Measurements from ENCODE around the gene BMPR1B.

The BMPR1B gene

DNA sequence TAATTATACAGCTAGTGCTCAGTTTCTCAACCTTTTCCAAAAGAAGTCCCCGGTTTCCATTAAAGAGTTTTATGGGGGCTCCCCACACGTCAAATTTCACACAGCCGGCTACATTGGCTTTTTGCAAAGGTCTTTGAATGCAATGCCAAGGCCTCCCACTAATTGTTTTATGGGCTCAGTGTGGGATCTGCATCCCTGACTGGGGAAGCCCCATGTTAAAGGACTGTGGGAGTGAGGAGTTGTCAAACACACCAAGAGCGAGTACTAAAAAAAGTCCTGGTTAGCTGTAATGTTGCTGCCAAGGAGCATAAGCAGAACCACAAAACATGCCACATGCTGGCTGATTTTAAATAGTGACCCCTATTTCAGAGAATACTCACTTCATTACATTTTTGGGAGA lies 162.6 kb downstream of the BMPR1B start:
- DNase-seq (ENCODE audit: low read depth) = no peak
- TF ChIP-seq, protein P1, sequence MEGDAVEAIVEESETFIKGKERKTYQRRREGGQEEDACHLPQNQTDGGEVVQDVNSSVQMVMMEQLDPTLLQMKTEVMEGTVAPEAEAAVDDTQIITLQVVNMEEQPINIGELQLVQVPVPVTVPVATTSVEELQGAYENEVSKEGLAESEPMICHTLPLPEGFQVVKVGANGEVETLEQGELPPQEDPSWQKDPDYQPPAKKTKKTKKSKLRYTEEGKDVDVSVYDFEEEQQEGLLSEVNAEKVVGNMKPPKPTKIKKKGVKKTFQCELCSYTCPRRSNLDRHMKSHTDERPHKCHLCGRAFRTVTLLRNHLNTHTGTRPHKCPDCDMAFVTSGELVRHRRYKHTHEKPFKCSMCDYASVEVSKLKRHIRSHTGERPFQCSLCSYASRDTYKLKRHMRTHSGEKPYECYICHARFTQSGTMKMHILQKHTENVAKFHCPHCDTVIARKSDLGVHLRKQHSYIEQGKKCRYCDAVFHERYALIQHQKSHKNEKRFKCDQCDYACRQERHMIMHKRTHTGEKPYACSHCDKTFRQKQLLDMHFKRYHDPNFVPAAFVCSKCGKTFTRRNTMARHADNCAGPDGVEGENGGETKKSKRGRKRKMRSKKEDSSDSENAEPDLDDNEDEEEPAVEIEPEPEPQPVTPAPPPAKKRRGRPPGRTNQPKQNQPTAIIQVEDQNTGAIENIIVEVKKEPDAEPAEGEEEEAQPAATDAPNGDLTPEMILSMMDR (IDR thresholded peaks at IDR 0.05; ENCODE audit: control insufficient read depth, insufficient read depth, low read depth, low read length, missing control alignments) = no peak
- H3K4me3 ChIP-seq (ENCODE audit: control insufficient read depth, low read depth, low read length) = no peak overlapping the region

DNA sequence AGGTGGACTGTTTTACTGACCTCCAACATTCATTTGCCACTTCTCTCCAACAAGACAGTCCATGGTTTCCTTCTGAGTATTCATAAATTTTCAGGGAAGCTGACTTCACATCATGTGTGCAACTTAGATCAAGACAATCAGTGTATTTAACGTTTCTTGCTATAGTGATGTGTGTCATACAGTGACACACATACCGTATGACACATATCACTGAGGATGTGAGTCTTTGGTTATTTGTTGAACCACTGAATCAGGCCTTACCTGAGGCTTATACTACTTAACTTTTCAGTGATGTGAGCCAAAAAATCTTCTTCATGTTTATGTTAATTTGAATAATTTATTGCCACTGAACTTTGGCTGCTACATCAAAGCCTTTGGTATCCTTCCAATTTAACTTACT lies 166.8 kb downstream of the BMPR1B start:
- H3K4me3 ChIP-seq (ENCODE audit: control insufficient read depth, low read depth, low read length) = no peak overlapping the region
- TF ChIP-seq, protein P1 (IDR thresholded peaks at IDR 0.05; ENCODE audit: control insufficient read depth, insufficient read depth, low read depth, low read length, missing control alignments) = no peak

DNA sequence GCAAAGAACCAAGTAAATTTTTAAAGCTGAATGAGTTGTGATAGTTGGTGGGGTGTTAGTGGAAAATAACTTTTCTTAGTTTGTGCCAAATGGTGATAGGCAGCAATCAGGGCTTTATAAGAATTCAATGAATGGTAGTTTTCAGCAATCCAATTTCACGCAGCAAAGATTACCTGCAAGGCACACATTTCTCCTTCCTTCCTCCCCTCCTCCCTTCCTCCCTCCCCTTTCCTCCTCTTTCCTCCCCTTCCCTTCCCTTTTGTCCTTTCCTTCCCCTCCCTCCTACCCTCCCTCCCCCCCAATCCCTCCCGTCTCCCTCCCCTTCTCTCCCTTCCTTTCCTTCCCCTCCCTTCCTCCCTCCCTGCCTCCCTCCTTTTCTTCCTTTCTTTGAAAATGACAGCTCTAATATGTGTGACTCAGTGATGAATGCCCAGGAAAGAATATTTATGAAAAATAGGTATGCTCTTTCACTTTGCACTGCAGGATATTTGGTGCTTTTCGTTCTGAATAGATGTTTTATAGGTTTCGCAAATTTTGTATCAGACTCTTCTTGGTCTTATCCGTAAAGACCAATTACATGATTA lies 168.1 kb downstream of the BMPR1B start:
- H3K4me3 ChIP-seq (ENCODE audit: control insufficient read depth, low read depth, low read length) = no peak overlapping the region
- TF ChIP-seq, protein P1 (IDR thresholded peaks at IDR 0.05; ENCODE audit: control insufficient read depth, insufficient read depth, low read depth, low read length, missing control alignments) = no peak
- no peak for DNase-seq (ENCODE audit: low read depth)

More for the DNA sequence above, 166.8 kb downstream of the BMPR1B start:
- DNase-seq (ENCODE audit: low read depth) = no peak

DNA sequence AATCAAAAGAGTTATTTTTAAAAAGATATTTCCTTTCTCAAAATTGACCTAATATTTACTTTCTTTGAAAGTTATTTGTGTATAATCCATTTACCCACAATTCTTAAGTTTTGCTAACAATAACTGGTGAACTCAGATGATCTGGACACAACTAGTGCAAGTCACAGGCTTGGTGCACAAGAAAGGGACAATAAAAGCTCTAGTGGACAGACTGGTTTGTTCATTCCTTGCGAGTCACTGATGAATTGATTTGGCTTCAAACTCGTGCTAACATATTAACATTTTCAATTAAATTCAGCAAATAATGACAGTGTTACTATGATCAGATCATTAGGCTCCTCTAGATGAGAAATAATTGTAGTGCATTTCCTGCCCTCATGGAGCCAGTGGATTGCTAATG lies 169.2 kb downstream of the BMPR1B start:
- TF ChIP-seq, protein P1 (IDR thresholded peaks at IDR 0.05; ENCODE audit: control insufficient read depth, insufficient read depth, low read depth, low read length, missing control alignments) = no peak
- no peak for DNase-seq (ENCODE audit: low read depth)
- no peak overlapping the region for H3K4me3 ChIP-seq (ENCODE audit: control insufficient read depth, low read depth, low read length)

DNA sequence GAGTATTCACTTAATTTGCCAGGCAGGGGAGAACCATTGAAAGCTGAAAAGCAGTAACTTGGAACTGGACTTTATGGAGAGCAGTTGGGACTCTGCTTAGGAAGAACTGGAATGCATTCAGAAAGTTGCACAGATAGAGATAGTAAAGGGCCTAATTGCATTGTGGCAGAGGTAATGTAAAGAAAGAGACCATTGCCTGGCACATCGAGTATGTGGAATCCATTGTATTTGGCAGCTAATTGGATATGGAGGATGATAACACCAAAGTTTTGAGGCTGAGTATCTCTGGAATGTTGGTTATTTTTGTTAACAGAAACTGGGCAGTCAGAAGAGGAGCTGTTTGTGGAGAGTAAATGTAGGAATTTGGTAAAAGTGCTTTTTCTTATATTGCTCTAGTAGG lies 169.9 kb downstream of the BMPR1B start:
- TF ChIP-seq, protein P1 (IDR thresholded peaks at IDR 0.05; ENCODE audit: control insufficient read depth, insufficient read depth, low read depth, low read length, missing control alignments) = no peak
- no peak for DNase-seq (ENCODE audit: low read depth)
- H3K4me3 ChIP-seq (ENCODE audit: control insufficient read depth, low read depth, low read length) = no peak overlapping the region

DNA sequence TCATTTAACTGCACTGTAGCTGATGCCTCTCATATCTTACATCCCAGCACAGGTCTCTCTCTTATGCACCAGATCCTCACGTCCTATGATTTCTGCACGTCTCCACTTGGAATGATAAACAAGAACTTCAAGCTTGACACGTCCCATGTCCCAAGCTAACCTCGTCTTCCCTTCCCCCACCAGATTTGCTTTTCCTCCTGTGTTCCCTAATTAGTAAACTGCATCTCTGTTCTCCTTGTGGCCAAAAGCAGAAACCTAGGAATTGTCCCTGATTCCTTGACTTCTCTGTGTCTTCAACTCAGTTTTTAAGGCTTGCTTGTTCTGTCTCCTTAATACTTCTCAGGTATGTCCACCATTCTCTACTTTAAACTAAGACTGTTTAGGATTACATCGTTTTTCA lies 171.9 kb downstream of the BMPR1B start:
- no peak overlapping the region for H3K4me3 ChIP-seq (ENCODE audit: control insufficient read depth, low read depth, low read length)
- no peak for DNase-seq (ENCODE audit: low read depth)
- TF ChIP-seq, protein P1 (IDR thresholded peaks at IDR 0.05; ENCODE audit: control insufficient read depth, insufficient read depth, low read depth, low read length, missing control alignments) = no peak

DNA sequence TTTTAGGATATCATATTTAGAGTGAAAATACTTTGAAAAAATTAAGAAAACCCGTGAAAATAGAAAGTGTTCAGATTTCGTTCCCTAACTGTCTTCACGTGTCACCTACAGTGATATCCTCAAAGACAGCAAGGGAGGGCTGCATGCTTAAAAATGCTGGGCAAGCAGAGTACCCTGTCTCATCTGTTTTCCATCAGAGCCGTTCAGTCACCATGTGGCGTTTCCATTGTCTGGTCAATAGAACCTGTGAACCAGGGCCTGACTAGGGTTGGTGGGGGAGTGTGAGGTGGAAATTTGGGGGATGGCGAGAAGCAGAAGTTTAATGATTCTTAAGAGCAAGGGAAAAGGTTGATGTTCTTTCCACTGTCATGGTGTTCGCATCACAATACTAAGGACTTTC lies 173.9 kb downstream of the BMPR1B start:
- TF ChIP-seq, protein P1 (IDR thresholded peaks at IDR 0.05; ENCODE audit: control insufficient read depth, insufficient read depth, low read depth, low read length, missing control alignments) = no peak

More for the DNA sequence above, 173.9 kb downstream of the BMPR1B start:
- DNase-seq (ENCODE audit: low read depth) = no peak
- no peak overlapping the region for H3K4me3 ChIP-seq (ENCODE audit: control insufficient read depth, low read depth, low read length)

All from AG09309 (cell line).